Pancreas (tissue), 10 donors: ENCODE data around the gene FBXO31. TPM values are rescaled to one million over a fixed set of nuclear protein-coding genes. Genes with fewer than 3 reads are reported as not detected.
A peak's percentile ranks its signal among the peaks of the same experiment; 100 is the strongest.

Experiments
- ATAC-seq, 4 donors: fragments of 200-7000 bp; cut with Tn5 transposase; one replicate each; pipeline versions ENCODE4 v1.8.0 to v1.9.1; 2020; ENCODE audit warnings: mild to moderate bottlenecking in 4 of 4, moderate library complexity in 4 of 4
- DNase-seq, 6 donors: peaks; one replicate each; pipeline ENCODE4 v3.0.0-alpha.2; 2020
- FAIRE-seq: peaks from 2 replicates; lab custom pipeline; 2012; peaks lifted over from hg19 to GRCh38; lab: Jason Lieb, UNC
- H3K27ac ChIP-seq, 4 donors: fragments of 200-600 bp; sonication (generic); 1 replicate in 3 of 4; 2 replicates in 1 of 4; pipeline versions ENCODE4 v1.5.0 to v1.8.0; 2020
- H3K27me3 ChIP-seq, 4 donors: fragments of 200-600 bp; one replicate each; pipeline ENCODE4 v1.8.0; 2021
- H3K36me3 ChIP-seq, 3 donors: fragments of 200-600 bp; sonication (generic) in 1 of 3; one replicate each; pipeline versions ENCODE4 v1.5.0 to v1.8.0; 2020 to 2021
- H3K4me1 ChIP-seq, 3 donors: fragments of 200-600 bp; one replicate each; pipeline ENCODE4 v1.8.0; 2021
- H3K4me3 ChIP-seq, 4 donors: fragments of 200-600 bp; sonication (generic) in 2 of 4; one replicate each; pipeline versions ENCODE4 v1.5.0 to v1.8.0; 2020 to 2021
- H3K9me3 ChIP-seq, 4 donors: fragments of 200-600 bp; one replicate each; pipeline ENCODE4 v1.8.0; 2021
- CTCF ChIP-seq, 4 donors: fragments of 200-600 bp; sonication (generic) in 3 of 4; IDR thresholded peaks; one replicate each; pipeline versions ENCODE4 v1.5.0 to v1.8.0; 2021; ENCODE audit warnings: antibody characterized with exemption in 4 of 4
- WGBS, 2 donors: extraction: QIAGEN DNeasy Blood & Tissue Kit; methylation state at CpG; one replicate each; pipeline ENCODE4 v1.1.7; 2013; 5-methylcytosine and 5-hydroxymethylcytosine counted together
- intact Hi-C, 3 donors: fragments of 100-400 bp; cut with DNase I; formaldehyde crosslinking; loops; one replicate each; pipeline versions ENCODE4 v1.11.1 to v1.14.2; 2022
- polyA plus RNA-seq, 2 donors: library from polyadenylated mRNA; stranded (reverse); fragments of 200-250 nt; gene quantifications; one replicate each; pipeline ENCODE4 v1.2.3, GENCODE V29; 2013
- total RNA-seq, 6 donors: library from RNA; stranded (reverse); fragmentation: NEBNext Ultra II Directional in 4 of 6; extraction: Animal tissue kit (Norgen Biotek cat#: 25700) in 4 of 6; gene quantifications; one replicate each; pipeline versions ENCODE4 v1.2.1 to v1.2.4, GENCODE V29; 2021 to 2023
- donor health status: healthy with polysubstance abuse.
- donor health status: DM: no; HTN: no; CAD: no; lungs with moderate emphysema.
- donor health status: DM: no; HTN: no; CAD: no.
- donor health status: control.
- donor health status: control.
- donor health status: Bipolar disorder and iron deficiency.
- donor health status: DM: yes; HTN: yes; CAD: no.
- donor health status: DM: no; HTN: no; CAD: no.
- donor health status: DM: no; HTN: no; CAD: no.
- donor health status: DM: yes; HTN: yes; CAD: no.

FBXO31 gene
- total and polyA plus RNA-seq, 8 donors = 18.8 to 37.3 (median 24.9) TPM

GRCh38 chr16:87416826-87417527 lies 33.4 kb upstream of the FBXO31 start:
- Histone ChIP-seq H3K9me3 (no peaks in the 10 kb centered on the region), H3K36me3 (peaks cover 0 to 37% (median 11%) of the 10 kb centered on the region in 3 donors), H3K4me1 (no peaks in the 10 kb centered on the region), H3K27ac (no peak overlapping the region), H3K27me3 (no peaks in the 10 kb centered on the region), H3K4me3 (no peak overlapping the region)
- intact Hi-C loops = loop anchor here in 1 of 3 donors (10.0 kb wide), 1 partner anchor 218 kb away; no protein-coding TSS in a partner anchor
- peak in 3 of 4 donors; percentile 31 to 36 (median 32) for TF ChIP-seq CTCF (IDR thresholded peaks at IDR 0.05)
- peak in 1 of 4 donors; percentile 44 for ATAC-seq
- 85 to 87% methylated on average over 23 of the region's 23 CpGs for WGBS, 2 donors
- FAIRE-seq = peak; percentile 56
- DNase-seq = no peak

- intact Hi-C loops = loop anchor here in 1 of 3 donors (10.0 kb wide), 1 partner anchor 219 kb away; no protein-coding TSS in a partner anchor
- TF ChIP-seq CTCF (IDR thresholded peaks at IDR 0.05) = no peak
- FAIRE-seq (no peak), DNase-seq (no peak), ATAC-seq (no peak)
- H3K4me1 ChIP-seq = no peaks in the 10 kb centered on the region
- H3K27me3 ChIP-seq = no peaks in the 10 kb centered on the region
- H3K27ac ChIP-seq = no peak overlapping the region
- no peak overlapping the region for H3K4me3 ChIP-seq
- H3K36me3 ChIP-seq = peaks cover 0 to 44% (median 11%) of the 10 kb centered on the region in 3 donors
- no peaks in the 10 kb centered on the region for H3K9me3 ChIP-seq
- WGBS, 2 donors = 81 to 86% methylated on average over 9 of the region's 9 CpGs
Measured at GRCh38 chr16:87415441-87415840, 31.9 kb upstream of the FBXO31 start.

GRCh38 chr16:87414251-87414680 lies 30.7 kb upstream of the FBXO31 start:
- DNase-seq (no peak), ATAC-seq (no peak), FAIRE-seq (no peak)
- intact Hi-C loops = loop anchor here in 1 of 3 donors (10.0 kb wide), 1 partner anchor 221 kb away; no protein-coding TSS in a partner anchor
- 89 to 91% methylated on average over 24 of the region's 24 CpGs for WGBS, 2 donors
- Histone ChIP-seq H3K4me3 (no peak overlapping the region), H3K9me3 (no peaks in the 10 kb centered on the region), H3K36me3 (peaks cover 0 to 51% (median 11%) of the 10 kb centered on the region in 3 donors), H3K27me3 (no peaks in the 10 kb centered on the region), H3K4me1 (no peaks in the 10 kb centered on the region), H3K27ac (no peak overlapping the region)
- no peak for TF ChIP-seq CTCF (IDR thresholded peaks at IDR 0.05)

- no peak for DNase-seq
- no peak for ATAC-seq
- H3K4me3 ChIP-seq = no peak overlapping the region
- H3K9me3 ChIP-seq = no peaks in the 10 kb centered on the region
- H3K27ac ChIP-seq = no peak overlapping the region
- no peaks in the 10 kb centered on the region for H3K27me3 ChIP-seq
- no peak for TF ChIP-seq CTCF (IDR thresholded peaks at IDR 0.05)
- intact Hi-C loops = loop anchor here in 1 of 3 donors (10.0 kb wide), 1 partner anchor 222 kb away; no protein-coding TSS in a partner anchor
- 92 to 94% methylated on average over 21 to 27 of the region's 27 CpGs for WGBS, 2 donors
- peaks cover 0 to 51% (median 11%) of the 10 kb centered on the region in 3 donors for H3K36me3 ChIP-seq
- no peaks in the 10 kb centered on the region for H3K4me1 ChIP-seq
- no peak for FAIRE-seq
Measured at GRCh38 chr16:87412996-87413421, 29.4 kb upstream of the FBXO31 start.
